Adipose tissue (tissue), 3 donors: ENCODE measurements around the gene CDK19. TPM values are rescaled to one million over a fixed set of nuclear protein-coding genes. Genes with fewer than 3 reads are reported as not detected.
"Not testable (repeated sequence)": the region's sequence is repeated elsewhere in the genome, so short reads cannot be mapped to it uniquely, and the experiment has no call there.

Experiments used
- H3K27ac ChIP-seq: one replicate; pipeline ENCODE4 v1.5.1; 2013; ENCODE audit warnings: low read depth, low read length
- WGBS, 3 donors: extraction: QIAGEN DNeasy Blood & Tissue Kit; methylation state at CpG; one replicate each; pipeline ENCODE4 v1.1.7; 2013; 5-methylcytosine and 5-hydroxymethylcytosine counted together
- polyA plus RNA-seq, 3 donors: library from polyadenylated mRNA; stranded (reverse); fragments of 200-250 nt; gene quantifications; one replicate each; pipeline ENCODE4 v1.2.3, GENCODE V29; 2013
- donor health status: healthy with polysubstance abuse.
- donor health status: Bipolar disorder and iron deficiency.
- donor health status: healthy.

The CDK19 gene
- polyA plus RNA-seq, 3 donors: 2.6 to 9.8 (median 4.0) TPM

GRCh38 chr6:110720066-110720465 is 95.2 kb downstream of the CDK19 start:
- H3K27ac ChIP-seq: no peak overlapping the region
- WGBS, 3 donors: 81 to 93% (median 86%) methylated on average over 3 of the region's 3 CpGs

GRCh38 chr6:110719601-110720000 is 95.7 kb downstream of the CDK19 start:
- 84 to 96% (median 94%) methylated on average over 6 to 7 of the region's 7 CpGs for WGBS, 3 donors

GRCh38 chr6:110714143-110714542 is 101.1 kb downstream of the CDK19 start:
- no peak overlapping the region for H3K27ac ChIP-seq
- WGBS, 3 donors: 94 to 98% (median 98%) methylated on average over 1 of the region's 1 CpG

More at GRCh38 chr6:110719601-110720000, 95.7 kb downstream of the CDK19 start:
- not testable (repeated sequence) for H3K27ac ChIP-seq

- no peak overlapping the region for H3K27ac ChIP-seq
- WGBS, 3 donors: 95 to 97% (median 96%) methylated on average over 3 of the region's 3 CpGs
Observed at GRCh38 chr6:110712238-110712637, 103.0 kb downstream of the CDK19 start.

DNA sequence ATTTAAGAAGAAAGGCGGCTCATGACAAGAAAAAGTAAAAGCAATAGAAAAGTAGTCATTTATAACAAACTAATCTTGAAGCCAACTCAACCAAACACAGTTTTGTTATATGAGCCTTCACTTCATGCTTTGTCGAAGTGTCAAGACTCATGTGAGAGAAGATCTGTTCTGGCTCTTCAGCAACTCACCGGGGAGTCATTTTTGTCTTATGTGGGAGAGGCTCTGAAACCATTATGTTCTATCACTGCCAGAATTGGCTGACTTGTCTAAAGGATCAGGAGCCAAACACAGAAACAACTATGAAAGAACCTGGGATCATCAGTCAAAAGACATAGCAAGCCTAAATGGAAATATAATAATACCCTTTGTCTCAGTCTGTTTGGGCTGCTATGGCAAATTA is 105.2 kb downstream of the CDK19 start:
- WGBS, 3 donors: 70 to 85% (median 70%) methylated on average over 3 of the region's 3 CpGs
- no peak overlapping the region for H3K27ac ChIP-seq

GRCh38 chr6:110708295-110708950 is 106.8 kb downstream of the CDK19 start:
- H3K27ac ChIP-seq: no peak overlapping the region
- 66 to 85% (median 82%) methylated on average over 2 of the region's 2 CpGs for WGBS, 3 donors

GRCh38 chr6:110705543-110705942 is 109.7 kb downstream of the CDK19 start:
- H3K27ac ChIP-seq: no peak overlapping the region
- 80 to 99% (median 87%) methylated on average over 5 of the region's 5 CpGs for WGBS, 3 donors

DNA sequence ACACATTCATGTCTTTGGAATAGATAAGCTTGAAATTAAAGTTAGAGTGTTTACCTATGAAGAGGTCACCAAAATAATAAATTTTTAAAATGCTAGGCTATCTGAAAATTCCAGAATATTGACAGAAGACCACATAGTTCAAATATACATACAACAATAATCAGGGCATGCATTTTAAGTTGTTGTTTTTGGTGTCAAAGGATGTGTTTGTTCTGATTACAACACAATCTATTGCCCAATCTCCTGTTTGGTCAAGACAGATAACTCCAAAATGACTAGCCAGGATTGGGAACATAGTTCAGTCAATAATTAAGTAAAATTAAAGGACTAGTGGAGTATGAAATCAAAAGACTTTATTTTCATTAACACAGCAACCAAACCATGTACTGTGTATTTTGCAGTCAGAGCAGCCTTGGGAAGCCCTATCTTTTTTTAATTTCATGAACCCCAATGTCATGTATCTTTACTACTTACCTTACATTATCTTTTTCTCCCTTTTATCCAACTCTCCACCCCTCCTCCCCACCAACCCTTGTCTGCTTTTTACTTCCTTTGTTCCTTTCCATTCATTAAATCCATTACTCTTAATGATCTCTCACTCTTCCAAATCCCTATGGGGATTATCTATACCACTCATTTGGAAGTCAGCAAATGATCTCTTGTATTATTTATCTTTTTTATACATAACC is 111.2 kb downstream of the CDK19 start:
- H3K27ac ChIP-seq: no peak overlapping the region

- 42 to 47% (median 43%) methylated on average over 2 of the region's 2 CpGs for WGBS, 3 donors
- no peak overlapping the region for H3K27ac ChIP-seq
Observed at GRCh38 chr6:110703010-110703905, 112.0 kb downstream of the CDK19 start.

GRCh38 chr6:110699780-110700179 is 115.5 kb downstream of the CDK19 start:
- no peak overlapping the region for H3K27ac ChIP-seq
- 80 to 95% (median 90%) methylated on average over 3 of the region's 3 CpGs for WGBS, 3 donors

DNA sequence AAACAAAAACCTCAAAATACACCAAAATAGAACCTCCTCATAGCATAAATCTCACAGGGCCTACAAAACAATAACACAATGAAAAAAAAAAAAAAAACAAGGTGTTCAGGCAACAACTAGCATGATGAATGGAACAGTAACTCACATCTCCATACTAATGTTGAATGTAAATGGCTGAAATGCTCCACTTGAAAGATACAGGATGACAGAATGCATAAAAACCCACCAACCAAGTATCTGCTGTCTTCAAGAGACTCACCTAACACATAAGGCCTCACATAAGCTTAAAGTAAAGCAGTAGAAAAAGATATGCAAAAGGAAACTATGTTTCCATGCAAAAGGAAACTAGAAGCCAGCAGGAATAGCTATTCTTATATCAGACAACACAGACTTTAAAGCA is 121.3 kb downstream of the CDK19 start:
- no peak overlapping the region for H3K27ac ChIP-seq

GRCh38 chr6:110693296-110693695 is 122.0 kb downstream of the CDK19 start:
- no peak overlapping the region for H3K27ac ChIP-seq
- 96 to 99% (median 97%) methylated on average over 3 of the region's 3 CpGs for WGBS, 3 donors

GRCh38 chr6:110690916-110691315 is 124.4 kb downstream of the CDK19 start:
- H3K27ac ChIP-seq: no peak overlapping the region
- WGBS, 3 donors: 82 to 95% (median 89%) methylated on average over 5 of the region's 5 CpGs

- H3K27ac ChIP-seq: no peak overlapping the region
- 84 to 92% (median 89%) methylated on average over 3 of the region's 3 CpGs for WGBS, 3 donors
Observed at GRCh38 chr6:110690106-110690654, 125.1 kb downstream of the CDK19 start.

- H3K27ac ChIP-seq: no peak overlapping the region
- WGBS, 3 donors: 85 to 88% (median 85%) methylated on average over 6 of the region's 6 CpGs
Observed at GRCh38 chr6:110689275-110689935, 125.9 kb downstream of the CDK19 start.

GRCh38 chr6:110688661-110689268 is 126.5 kb downstream of the CDK19 start:
- 46 to 71% (median 47%) methylated on average over 6 of the region's 6 CpGs for WGBS, 3 donors
- H3K27ac ChIP-seq: no peak overlapping the region

- H3K27ac ChIP-seq: no peak overlapping the region
- 28 to 49% (median 32%) methylated on average over 1 of the region's 1 CpG for WGBS, 3 donors
Observed at GRCh38 chr6:110687326-110687725, 127.9 kb downstream of the CDK19 start.

- WGBS, 3 donors: 81 to 89% (median 85%) methylated on average over 3 of the region's 3 CpGs
- H3K27ac ChIP-seq: no peak overlapping the region
Observed at GRCh38 chr6:110683241-110683640, 132.0 kb downstream of the CDK19 start.
